Ovary (tissue), 9 donors: ENCODE results near the gene PKD1L1. TPM values are rescaled to one million over a fixed set of nuclear protein-coding genes. Genes with fewer than 3 reads are reported as not detected.

Source experiments
- DNase-seq, 5 donors: peaks; one replicate each; pipeline ENCODE4 v3.0.0-alpha.2; 2019 to 2020
- H3K27ac ChIP-seq, 2 donors: fragments of 200-600 bp; one replicate each; pipeline versions ENCODE4 v1.5.1 to v1.8.0; 2019 to 2022
- H3K27me3 ChIP-seq: fragments of 200-600 bp; one replicate; pipeline ENCODE4 v1.8.0; 2022
- H3K36me3 ChIP-seq: fragments of 200-600 bp; sonication (generic); one replicate; pipeline ENCODE4 v1.5.1; 2019
- H3K4me1 ChIP-seq: one replicate; pipeline ENCODE4 v1.8.1; 2013; ENCODE audit warnings: mild to moderate bottlenecking, moderate library complexity; ENCODE audit not compliant: insufficient read depth
- H3K4me3 ChIP-seq: fragments of 200-600 bp; sonication (generic); one replicate; pipeline ENCODE4 v1.5.1; 2017
- H3K9me3 ChIP-seq, 2 donors: fragments of 200-600 bp in 1 of 2; sonication (generic) in 1 of 2; one replicate each; pipeline versions ENCODE4 v1.5.1 to v1.8.1; 2013 to 2019; ENCODE audit warnings: mild to moderate bottlenecking in 1 of 2, moderate library complexity in 1 of 2
- CTCF ChIP-seq, 3 donors: fragments of 450-650 bp in 2 of 3; fragments of 200-600 bp in 1 of 3; IDR thresholded peaks; one replicate each; pipeline versions ENCODE4 v1.5.1 to v1.8.0; 2016 to 2022; ENCODE audit warnings: antibody characterized with exemption in 3 of 3, mild to moderate bottlenecking in 1 of 3
- EP300 ChIP-seq: sonication (generic); formaldehyde crosslinking; IDR thresholded peaks from one replicate; pipeline ENCODE4 v1.6.1; 2017; ENCODE audit warnings: antibody characterized with exemption
- POLR2A ChIP-seq: fragments of 450-650 bp; IDR thresholded peaks from one replicate; pipeline ENCODE4 v1.6.1; 2017; ENCODE audit warnings: antibody characterized with exemption, mild to moderate bottlenecking, moderate library complexity
- WGBS, 3 donors: extraction: QIAGEN DNeasy Blood & Tissue Kit in 1 of 3; methylation state at CpG; one replicate each; pipeline versions ENCODE4 v1.1.5 to v1.1.7; 2013 to 2017; 5-methylcytosine and 5-hydroxymethylcytosine counted together
- intact Hi-C, 4 donors: fragments of 100-400 bp; cut with DNase I; formaldehyde crosslinking; loops; one replicate each; pipeline versions ENCODE4 v1.11.0 to v1.15.1; 2022 to 2023
- polyA plus RNA-seq, 2 donors: library from polyadenylated mRNA; stranded (reverse); fragments of 200-250 nt in 1 of 2; fragments of 350-450 nt in 1 of 2; fragmentation: Illumina TruSeq in 1 of 2; extraction: RNeasy Lipid Tissue Mini Kit (QIAGEN cat#74804) in 1 of 2; gene quantifications; one replicate each; pipeline ENCODE4 v1.2.3, GENCODE V29; 2013 to 2014
- total RNA-seq, 7 donors: library from RNA; depleted of rRNA in 2 of 7; stranded (reverse); fragments of >200 nt in 2 of 7; fragmentation: NEBNext Ultra II Directional in 3 of 7; extraction: Animal tissue kit (Norgen Biotek cat#: 25700) in 3 of 7; gene quantifications; one replicate each; pipeline versions ENCODE4 v1.1.0 to v1.2.4, GENCODE V29; 2016 to 2023
- donor health status: DM: no; HTN: no; CAD: no; lungs with moderate emphysema.
- donor health status: DM: no; HTN: no; CAD: no.
- donor health status: Bipolar disorder and iron deficiency.
- donor health status: DM: yes; HTN: yes; CAD: no.
- donor health status: DM: no; HTN: no; CAD: no.
- donor health status: DM: yes; HTN: yes; CAD: no.

PKD1L1 gene
- total and polyA plus RNA-seq, 9 donors, result 0.11 to 0.48 (median 0.22) TPM

- H3K36me3 ChIP-seq, result no peaks in the 10 kb centered on the region
- no peaks in the 10 kb centered on the region for H3K27me3 ChIP-seq
- TF ChIP-seq POLR2A (no peak), CTCF (IDR thresholded peaks at IDR 0.05) (no peak), EP300 (no peak)
- intact Hi-C loops, result loop anchor here in 1 of 4 donors (5.0 kb wide), 1 partner anchor 1380 kb away; no protein-coding TSS in a partner anchor
- no peaks in the 10 kb centered on the region for H3K9me3 ChIP-seq
- WGBS, 3 donors, result 36 to 51% (median 45%) methylated on average over 3 of the region's 3 CpGs
- no peak overlapping the region for H3K4me3 ChIP-seq
- H3K27ac ChIP-seq, result no peak overlapping the region
- H3K4me1 ChIP-seq, result peaks cover 3% of the 10 kb centered on the region
- no peak for DNase-seq
Measured at GRCh38 chr7:47882635-47883034, 65.6 kb downstream of the PKD1L1 start.

- 89 to 92% (median 91%) methylated on average over 4 of the region's 4 CpGs for WGBS, 3 donors
- intact Hi-C loops, result loop anchor here in 1 of 4 donors (5.0 kb wide), 1 partner anchor 1381 kb away; no protein-coding TSS in a partner anchor
- TF ChIP-seq CTCF (IDR thresholded peaks at IDR 0.05), result no peak
- no peak for TF ChIP-seq POLR2A
Measured at GRCh38 chr7:47881256-47881655, 67.0 kb downstream of the PKD1L1 start.

GRCh38 chr7:47878662-47879061, 69.6 kb downstream of the PKD1L1 start:
- no peak overlapping the region for H3K4me3 ChIP-seq
- intact Hi-C loops, result no loop called here
- H3K36me3 ChIP-seq, result no peaks in the 10 kb centered on the region
- no peak overlapping the region for H3K27ac ChIP-seq
- H3K9me3 ChIP-seq, result no peaks in the 10 kb centered on the region
- H3K27me3 ChIP-seq, result no peaks in the 10 kb centered on the region
- H3K4me1 ChIP-seq, result peaks cover 3% of the 10 kb centered on the region
- no peak for TF ChIP-seq CTCF (IDR thresholded peaks at IDR 0.05)
- TF ChIP-seq POLR2A, result no peak
- no peak for TF ChIP-seq EP300
- WGBS, 3 donors, result 14 to 39% (median 15%) methylated on average over 4 of the region's 4 CpGs
- DNase-seq, result no peak

More at GRCh38 chr7:47881256-47881655, 67.0 kb downstream of the PKD1L1 start:
- peaks cover 3% of the 10 kb centered on the region for H3K4me1 ChIP-seq
- H3K27ac ChIP-seq, result no peak overlapping the region
- H3K36me3 ChIP-seq, result no peaks in the 10 kb centered on the region
- no peak for DNase-seq
- no peaks in the 10 kb centered on the region for H3K27me3 ChIP-seq
- no peaks in the 10 kb centered on the region for H3K9me3 ChIP-seq
- H3K4me3 ChIP-seq, result no peak overlapping the region

GRCh38 chr7:47877336-47877735, 70.9 kb downstream of the PKD1L1 start:
- Histone ChIP-seq H3K36me3 (no peaks in the 10 kb centered on the region), H3K4me1 (no peaks in the 10 kb centered on the region), H3K9me3 (no peaks in the 10 kb centered on the region), H3K27ac (no peak overlapping the region), H3K27me3 (no peaks in the 10 kb centered on the region), H3K4me3 (no peak overlapping the region)
- WGBS, 3 donors, result 94 to 96% (median 95%) methylated on average over 10 of the region's 10 CpGs
- TF ChIP-seq EP300, result no peak
- no peak for TF ChIP-seq CTCF (IDR thresholded peaks at IDR 0.05)
- no peak for TF ChIP-seq POLR2A
- no peak for DNase-seq
- intact Hi-C loops, result no loop called here
